OCI-M2 (cell line): ENCODE results near the gene ZNF792.
"Not testable (repeated sequence)": the region's sequence is repeated elsewhere in the genome, so short reads cannot be mapped to it uniquely, and the experiment has no call there.

Experiments used
- DNase-seq: peaks from one replicate; lab custom pipeline; 2025; ENCODE audit not compliant: unreplicated experiment; lab: John Stamatoyannopoulos, UW

ZNF792 gene

GRCh38 chr19:34926361-34926684, 37.7 kb downstream of the ZNF792 start:
- no peak for DNase-seq

- DNase-seq = no peak
Measured at GRCh38 chr19:34925278-34925855, 38.7 kb downstream of the ZNF792 start.

GRCh38 chr19:34920090-34920786, 43.8 kb downstream of the ZNF792 start:
- DNase-seq = not testable (repeated sequence)

DNA sequence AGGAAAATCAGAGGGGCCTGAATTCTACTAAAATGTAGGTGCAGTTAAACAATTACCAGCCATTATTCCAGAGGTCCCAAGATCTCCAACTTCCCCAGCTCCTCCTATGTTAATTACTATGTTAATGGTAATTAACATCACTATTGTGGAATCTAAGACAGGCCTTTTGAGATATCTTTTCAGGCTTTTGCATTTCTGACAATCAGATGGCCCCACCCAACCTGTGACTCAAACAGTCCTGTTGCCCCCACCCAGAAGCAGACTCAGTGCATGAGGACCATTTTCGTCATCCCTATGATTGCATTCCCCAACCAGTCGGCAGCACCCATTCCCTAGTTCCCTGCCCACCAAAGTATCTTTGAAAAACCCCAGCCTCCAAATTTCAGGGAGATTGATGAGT, 45.8 kb downstream of the ZNF792 start:
- no peak for DNase-seq

- not testable (repeated sequence) for DNase-seq
Measured at GRCh38 chr19:34917144-34917543, 46.9 kb downstream of the ZNF792 start.

GRCh38 chr19:34910770-34911169, 53.3 kb downstream of the ZNF792 start:
- DNase-seq = no peak
